Measurements from ENCODE around the gene CCNI2. TPM values are rescaled to one million over a fixed set of nuclear protein-coding genes. Genes with fewer than 3 reads are reported as not detected.

CCNI2 gene
- total RNA-seq, 1 donor from 2014 or later = not detected

- Histone ChIP-seq H3K27ac (no peak overlapping the region), H3K4me3 (no peak overlapping the region), H3K4me1 (peaks cover 17% of the 10 kb centered on the region in 2 donors), H3K36me3 (peaks cover 61 to 62% of the 10 kb centered on the region in 2 donors), H3K9me3 (no peaks in the 10 kb centered on the region), H3K27me3 (no peaks in the 10 kb centered on the region)
- intact Hi-C loops (cut with DNase I) = no loop called here
- TF ChIP-seq, protein P1, sequence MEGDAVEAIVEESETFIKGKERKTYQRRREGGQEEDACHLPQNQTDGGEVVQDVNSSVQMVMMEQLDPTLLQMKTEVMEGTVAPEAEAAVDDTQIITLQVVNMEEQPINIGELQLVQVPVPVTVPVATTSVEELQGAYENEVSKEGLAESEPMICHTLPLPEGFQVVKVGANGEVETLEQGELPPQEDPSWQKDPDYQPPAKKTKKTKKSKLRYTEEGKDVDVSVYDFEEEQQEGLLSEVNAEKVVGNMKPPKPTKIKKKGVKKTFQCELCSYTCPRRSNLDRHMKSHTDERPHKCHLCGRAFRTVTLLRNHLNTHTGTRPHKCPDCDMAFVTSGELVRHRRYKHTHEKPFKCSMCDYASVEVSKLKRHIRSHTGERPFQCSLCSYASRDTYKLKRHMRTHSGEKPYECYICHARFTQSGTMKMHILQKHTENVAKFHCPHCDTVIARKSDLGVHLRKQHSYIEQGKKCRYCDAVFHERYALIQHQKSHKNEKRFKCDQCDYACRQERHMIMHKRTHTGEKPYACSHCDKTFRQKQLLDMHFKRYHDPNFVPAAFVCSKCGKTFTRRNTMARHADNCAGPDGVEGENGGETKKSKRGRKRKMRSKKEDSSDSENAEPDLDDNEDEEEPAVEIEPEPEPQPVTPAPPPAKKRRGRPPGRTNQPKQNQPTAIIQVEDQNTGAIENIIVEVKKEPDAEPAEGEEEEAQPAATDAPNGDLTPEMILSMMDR (IDR thresholded peaks at IDR 0.05) = no peak
- DNase-seq (ENCODE audit: low spot score in 2 of 2) = peak in 1 of 2 donors; percentile 51
These were observed 16.8 kb downstream of the CCNI2 start for GRCh38 chr5:132764051-132764450.

- intact Hi-C loops (cut with DNase I) = no loop called here
- no peaks in the 10 kb centered on the region for H3K9me3 ChIP-seq
- no peak overlapping the region for H3K4me3 ChIP-seq
- no peaks in the 10 kb centered on the region for H3K27me3 ChIP-seq
- TF ChIP-seq, protein P1 (IDR thresholded peaks at IDR 0.05) = no peak
- H3K4me1 ChIP-seq = peaks cover 21% of the 10 kb centered on the region in 2 donors
- peak in 1 of 2 donors; percentile 30 for DNase-seq (ENCODE audit: low spot score in 2 of 2)
- H3K27ac ChIP-seq = peak overlapping the region in 1 of 2 donors; percentile 30
- peaks cover 54 to 55% of the 10 kb centered on the region in 2 donors for H3K36me3 ChIP-seq
These were observed 17.5 kb downstream of the CCNI2 start for GRCh38 chr5:132764671-132765238.

DNA sequence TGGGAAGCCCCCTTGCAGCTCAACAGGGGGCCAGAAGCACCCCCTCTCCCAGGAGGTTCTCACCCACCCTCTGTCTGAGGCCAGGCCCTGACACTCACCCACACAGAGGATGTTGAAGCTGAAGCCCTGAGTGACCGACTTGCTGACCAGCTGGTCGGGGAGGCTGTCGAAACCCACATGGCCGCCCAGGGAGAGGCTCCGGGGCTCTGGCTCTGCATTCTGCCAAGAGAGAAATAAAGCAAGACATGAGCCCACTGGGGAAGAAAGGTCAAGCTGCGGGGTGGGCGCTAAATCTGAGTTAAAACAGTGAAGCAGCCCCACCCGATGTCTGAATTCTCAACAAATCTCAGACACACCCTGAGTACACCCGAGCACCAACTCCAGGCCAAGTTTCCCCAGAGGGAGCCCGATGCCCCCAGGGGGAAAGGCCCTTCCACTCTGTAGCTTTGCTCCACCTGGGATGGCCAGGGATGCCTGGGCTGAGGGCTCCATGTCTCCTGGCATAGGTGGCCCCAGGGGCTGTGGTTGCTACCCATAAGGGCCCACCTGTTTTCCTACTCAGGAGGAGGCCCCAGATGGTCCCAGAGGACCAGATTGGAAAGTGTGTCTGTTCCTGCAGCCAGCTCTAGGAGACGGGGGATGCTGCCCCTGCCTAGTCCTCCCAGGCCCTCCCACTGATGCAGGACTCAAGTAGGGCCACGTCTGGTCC is 18.2 kb downstream of the CCNI2 start:
- Histone ChIP-seq H3K4me1 (peaks cover 24% of the 10 kb centered on the region in 2 donors), H3K36me3 (peaks cover 47 to 48% of the 10 kb centered on the region in 2 donors), H3K27me3 (no peaks in the 10 kb centered on the region), H3K27ac (peak overlapping the region; percentile 30 to 43), H3K9me3 (no peaks in the 10 kb centered on the region), H3K4me3 (no peak overlapping the region)
- TF ChIP-seq, protein P1 (IDR thresholded peaks at IDR 0.05) = no peak
- no peak for DNase-seq (ENCODE audit: low spot score in 2 of 2)
- intact Hi-C loops (cut with DNase I) = no loop called here

GRCh38 chr5:132766020-132766805 is 19.0 kb downstream of the CCNI2 start:
- Histone ChIP-seq H3K4me3 (no peak overlapping the region), H3K27ac (peak overlapping the region; percentile 30 to 43), H3K27me3 (no peaks in the 10 kb centered on the region), H3K4me1 (peaks cover 28 to 32% of the 10 kb centered on the region in 2 donors), H3K9me3 (no peaks in the 10 kb centered on the region), H3K36me3 (peaks cover 40 to 41% of the 10 kb centered on the region in 2 donors)
- DNase-seq (ENCODE audit: low spot score in 2 of 2) = no peak
- intact Hi-C loops (cut with DNase I) = no loop called here
- TF ChIP-seq, protein P1 (IDR thresholded peaks at IDR 0.05) = no peak

- TF ChIP-seq, protein P1 (IDR thresholded peaks at IDR 0.05) = no peak
- DNase-seq (ENCODE audit: low spot score in 2 of 2) = no peak
- intact Hi-C loops (cut with DNase I) = no loop called here
- H3K36me3 ChIP-seq = peaks cover 35 to 36% of the 10 kb centered on the region in 2 donors
- H3K4me3 ChIP-seq = no peak overlapping the region
- peaks cover 33 to 37% of the 10 kb centered on the region in 2 donors for H3K4me1 ChIP-seq
- H3K27ac ChIP-seq = peak overlapping the region; percentile 30 to 43
- H3K9me3 ChIP-seq = no peaks in the 10 kb centered on the region
- no peaks in the 10 kb centered on the region for H3K27me3 ChIP-seq
These were observed 19.5 kb downstream of the CCNI2 start for GRCh38 chr5:132766806-132767055.

Data from ascending aorta (tissue), 2 donors.